ENCODE measurements around the gene BIRC3. TPM values are rescaled to one million over a fixed set of nuclear protein-coding genes. Genes with fewer than 3 reads are reported as not detected.

Gene BIRC3
- total and polyA plus RNA-seq, 2 experiments from 2014 or later, result 0.79 to 0.97 TPM

- DNase-seq, result no peak
- Histone ChIP-seq H2AFZ (peak overlapping the region; percentile 77), H3K79me2 (ENCODE audit: insufficient read depth) (peaks cover 44% of the 10 kb centered on the region), H3K27me3 (replicated peaks; ENCODE audit: insufficient read depth) (no peaks in the 10 kb centered on the region), H3K4me1 (ENCODE audit: insufficient read depth) (peaks cover 31% of the 10 kb centered on the region), H3K4me3 (peak overlapping the region; percentile 99), H4K20me1 (ENCODE audit: insufficient read depth) (0 out of 2 replicates have a peak, but pooled peaks cover 3% of the 10 kb centered on the region), H3K36me3 (ENCODE audit: low read depth) (peaks cover 7% of the 10 kb centered on the region; the same call in 1 of the 2 replicates), H3K27ac (peak overlapping the region; percentile 99), H3K9me3 (ENCODE audit: low read depth) (no peaks in the 10 kb centered on the region), H3K4me2 (ENCODE audit: unreplicated experiment) (peak overlapping the region; percentile 98), H3K9me2 (ENCODE audit: insufficient read depth) (no peaks in the 10 kb centered on the region), H3K9ac (peak overlapping the region; percentile 99), H3F3A (ENCODE audit: insufficient read depth) (peaks cover 39% of the 10 kb centered on the region)
- in situ Hi-C loops (cut with MboI), result no loop called here
- no peak for TF ChIP-seq EZH2 (IDR thresholded peaks at IDR 0.05; ENCODE audit: insufficient read depth, poor library complexity, severe bottlenecking)
- TF ChIP-seq EZH2phosphoT487 (IDR thresholded peaks at IDR 0.05; ENCODE audit: insufficient read depth, low read depth), result no peak
- WGBS, 2 experiments (ENCODE audit: low coverage in 1 of 2, low lambda C conversion rate in 2 of 2, missing lambda C conversion rate in 2 of 2), result 1 to 2% methylated on average over 5 of the region's 5 CpGs
Measured at GRCh38 chr11:102346456-102346747, 29.1 kb downstream of the BIRC3 start.

DNA sequence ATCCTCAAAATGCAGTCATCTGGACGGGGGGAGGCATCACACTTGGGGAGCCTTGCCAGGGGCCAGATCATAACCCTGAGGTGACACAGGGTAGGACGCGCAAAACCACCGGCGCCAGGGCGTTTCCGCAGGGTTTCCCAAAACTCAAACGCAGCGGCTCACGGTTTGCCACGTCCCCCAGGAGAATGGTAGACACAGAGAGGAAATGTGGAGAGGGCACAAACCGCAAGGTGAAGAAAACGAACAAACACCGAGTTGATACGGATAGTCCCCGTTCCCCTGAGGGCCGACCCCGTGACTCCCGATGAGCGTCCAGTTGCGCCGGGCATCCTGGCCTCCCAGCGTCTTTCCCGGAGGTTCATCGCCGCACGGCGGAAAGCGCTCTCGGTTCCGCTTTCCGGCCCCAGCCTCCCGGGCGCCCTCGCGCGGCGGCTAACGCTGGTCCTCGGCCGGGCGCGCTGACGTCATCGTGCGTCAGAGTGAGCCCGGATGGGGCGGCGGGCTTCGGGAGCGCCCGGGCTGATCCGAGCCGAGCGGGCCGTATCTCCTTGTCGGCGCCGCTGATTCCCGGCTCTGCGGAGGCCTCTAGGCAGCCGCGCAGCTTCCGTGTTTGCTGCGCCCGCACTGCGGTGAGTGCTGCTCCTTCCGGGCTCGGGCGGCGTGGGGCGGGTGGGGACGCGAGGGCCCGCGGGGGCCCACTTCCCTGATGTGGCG is 29.6 kb downstream of the BIRC3 start, which contains the start of gene BIRC2:
BIRC2 (plus strand) TSS at position 467 of the 714 bp plus-strand sequence. CDS start 2,641 bp downstream, outside the sequence.
- WGBS, 2 experiments (ENCODE audit: low coverage in 1 of 2, low lambda C conversion rate in 2 of 2, missing lambda C conversion rate in 2 of 2), result 1 to 2% methylated on average over 41 to 65 of the region's 77 CpGs
- in situ Hi-C loops (cut with MboI), result no loop called here
- H3K4me3 ChIP-seq, result peak within 1 kb of the TSS; percentile 99
- H3K36me3 ChIP-seq (ENCODE audit: low read depth), result peaks cover 11% of the 10 kb centered on the region; the same call in 1 of the 2 replicates
- peaks cover 31% of the 10 kb centered on the region for H3K4me1 ChIP-seq (ENCODE audit: insufficient read depth)
- 0 out of 2 replicates have a peak, but pooled peaks cover 3% of the 10 kb centered on the region for H4K20me1 ChIP-seq (ENCODE audit: insufficient read depth)
- no peaks in the 10 kb centered on the region for H3K27me3 ChIP-seq (replicated peaks; ENCODE audit: insufficient read depth)
- peak within 1 kb of the TSS; percentile 99 for H3K27ac ChIP-seq
- H3F3A ChIP-seq (ENCODE audit: insufficient read depth), result peaks cover 39% of the 10 kb centered on the region
- H2AFZ ChIP-seq, result peak within 1 kb of the TSS; percentile 77
- TF ChIP-seq EZH2phosphoT487 (IDR thresholded peaks at IDR 0.05; ENCODE audit: insufficient read depth, low read depth), result no peak
- no peak for TF ChIP-seq EZH2 (IDR thresholded peaks at IDR 0.05; ENCODE audit: insufficient read depth, poor library complexity, severe bottlenecking)
- peak; percentile 99 for DNase-seq
- no peaks in the 10 kb centered on the region for H3K9me3 ChIP-seq (ENCODE audit: low read depth)
- H3K4me2 ChIP-seq (ENCODE audit: unreplicated experiment), result peak within 1 kb of the TSS; percentile 98
- H3K9me2 ChIP-seq (ENCODE audit: insufficient read depth), result no peaks in the 10 kb centered on the region
- H3K79me2 ChIP-seq (ENCODE audit: insufficient read depth), result peaks cover 49% of the 10 kb centered on the region
- peak within 1 kb of the TSS; percentile 99 for H3K9ac ChIP-seq

DNA sequence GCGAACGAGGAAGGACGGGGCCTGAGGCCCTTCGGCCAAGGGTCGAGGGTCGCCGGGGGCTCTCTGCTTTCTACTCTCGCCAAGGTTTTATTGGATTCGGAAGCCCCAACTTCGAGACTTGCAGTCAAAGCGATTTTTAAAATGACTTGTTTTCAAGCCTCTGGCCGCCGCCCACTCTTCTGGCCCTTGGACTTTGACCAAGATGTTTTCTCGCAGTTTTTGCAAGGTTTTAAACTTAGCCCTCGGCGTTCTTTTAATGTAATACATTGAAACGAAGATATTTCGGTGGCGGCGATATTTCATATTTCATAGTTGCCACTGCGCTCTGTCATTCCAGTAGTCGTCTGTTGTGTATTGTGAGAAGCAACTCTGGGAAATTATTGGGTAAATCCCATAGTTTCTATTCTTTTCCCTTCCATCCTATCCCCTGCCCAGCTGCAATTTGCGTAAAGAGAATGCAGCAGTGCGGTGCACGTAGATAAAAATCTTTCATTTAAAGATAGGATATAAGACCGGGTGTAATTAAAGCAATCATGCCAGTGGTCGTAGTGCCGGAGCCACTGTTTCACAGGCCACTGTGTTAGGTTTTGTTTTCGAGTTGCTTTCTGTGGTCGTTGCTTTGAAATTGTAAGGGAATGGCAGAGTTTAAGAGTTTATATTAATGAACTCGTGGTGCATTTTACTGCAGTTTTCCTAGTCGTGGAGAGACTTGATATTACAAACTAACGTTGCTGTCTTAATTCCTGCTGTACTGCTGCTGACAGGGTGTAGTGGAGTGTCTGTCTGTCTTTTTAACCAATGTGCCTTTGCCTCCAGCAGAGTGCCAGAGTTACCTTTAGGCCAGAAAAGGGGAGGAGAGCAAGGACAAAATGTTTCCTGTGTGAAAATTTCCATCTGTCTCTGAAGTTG is 30.4 kb downstream of the BIRC3 start:
- H3F3A ChIP-seq (ENCODE audit: insufficient read depth), result peaks cover 39% of the 10 kb centered on the region
- peaks cover 57% of the 10 kb centered on the region for H3K79me2 ChIP-seq (ENCODE audit: insufficient read depth)
- peak overlapping the region; percentile 99 for H3K9ac ChIP-seq
- TF ChIP-seq EZH2 (IDR thresholded peaks at IDR 0.05; ENCODE audit: insufficient read depth, poor library complexity, severe bottlenecking), result no peak
- TF ChIP-seq EZH2phosphoT487 (IDR thresholded peaks at IDR 0.05; ENCODE audit: insufficient read depth, low read depth), result no peak
- peak overlapping the region; percentile 99 for H3K4me3 ChIP-seq
- H2AFZ ChIP-seq, result peak overlapping the region; percentile 77
- peak overlapping the region; percentile 99 for H3K27ac ChIP-seq
- H3K27me3 ChIP-seq (replicated peaks; ENCODE audit: insufficient read depth), result no peaks in the 10 kb centered on the region
- peaks cover 31% of the 10 kb centered on the region for H3K4me1 ChIP-seq (ENCODE audit: insufficient read depth)
- whole genome bisulfite sequencing, 2 experiments (ENCODE audit: low coverage in 1 of 2, low lambda C conversion rate in 2 of 2, missing lambda C conversion rate in 2 of 2), result 1% methylated on average over 27 to 33 of the region's 33 CpGs
- peak; percentile 78 for DNase-seq
- 0 out of 2 replicates have a peak, but pooled peaks cover 3% of the 10 kb centered on the region for H4K20me1 ChIP-seq (ENCODE audit: insufficient read depth)
- in situ Hi-C loops (cut with MboI), result no loop called here
- H3K9me3 ChIP-seq (ENCODE audit: low read depth), result no peaks in the 10 kb centered on the region
- no peaks in the 10 kb centered on the region for H3K9me2 ChIP-seq (ENCODE audit: insufficient read depth)
- H3K36me3 ChIP-seq (ENCODE audit: low read depth), result peaks cover 11% of the 10 kb centered on the region; the same call in 1 of the 2 replicates
- peak overlapping the region; percentile 84 for H3K4me2 ChIP-seq (ENCODE audit: unreplicated experiment)

- no peaks in the 10 kb centered on the region for H4K20me1 ChIP-seq (ENCODE audit: insufficient read depth)
Measured at GRCh38 chr11:102357116-102357515, 39.8 kb downstream of the BIRC3 start.

More at GRCh38 chr11:102357116-102357515, 39.8 kb downstream of the BIRC3 start:
- H3K27me3 ChIP-seq (replicated peaks; ENCODE audit: insufficient read depth), result no peaks in the 10 kb centered on the region
- H3K4me1 ChIP-seq (ENCODE audit: insufficient read depth), result 0 out of 2 replicates have a peak, but pooled peaks cover 8% of the 10 kb centered on the region
- no peaks in the 10 kb centered on the region for H3K9me2 ChIP-seq (ENCODE audit: insufficient read depth)
- no peak overlapping the region for H3K9ac ChIP-seq
- TF ChIP-seq EZH2 (IDR thresholded peaks at IDR 0.05; ENCODE audit: insufficient read depth, poor library complexity, severe bottlenecking) (no peak), EZH2phosphoT487 (IDR thresholded peaks at IDR 0.05; ENCODE audit: insufficient read depth, low read depth) (no peak)
- no peak overlapping the region for H3K27ac ChIP-seq
- H3K4me3 ChIP-seq, result no peak overlapping the region
- no peak overlapping the region for H2AFZ ChIP-seq
- DNase-seq, result no peak
- no peak overlapping the region for H3K4me2 ChIP-seq (ENCODE audit: unreplicated experiment)
- H3K36me3 ChIP-seq (ENCODE audit: low read depth), result peaks cover 33% of the 10 kb centered on the region
- H3K79me2 ChIP-seq (ENCODE audit: insufficient read depth), result peaks cover 100% of the 10 kb centered on the region
- no peaks in the 10 kb centered on the region for H3K9me3 ChIP-seq (ENCODE audit: low read depth)
- H3F3A ChIP-seq (ENCODE audit: insufficient read depth), result 0 out of 2 replicates have a peak, but pooled peaks cover 21% of the 10 kb centered on the region
- in situ Hi-C loops (cut with MboI), result no loop called here
